DMS53 (cell line): ENCODE measurements around the gene LAMTOR4.

Experiments
- DNase-seq: peaks from one replicate; lab custom pipeline; 2025; lab: John Stamatoyannopoulos, UW

The LAMTOR4 gene

DNA sequence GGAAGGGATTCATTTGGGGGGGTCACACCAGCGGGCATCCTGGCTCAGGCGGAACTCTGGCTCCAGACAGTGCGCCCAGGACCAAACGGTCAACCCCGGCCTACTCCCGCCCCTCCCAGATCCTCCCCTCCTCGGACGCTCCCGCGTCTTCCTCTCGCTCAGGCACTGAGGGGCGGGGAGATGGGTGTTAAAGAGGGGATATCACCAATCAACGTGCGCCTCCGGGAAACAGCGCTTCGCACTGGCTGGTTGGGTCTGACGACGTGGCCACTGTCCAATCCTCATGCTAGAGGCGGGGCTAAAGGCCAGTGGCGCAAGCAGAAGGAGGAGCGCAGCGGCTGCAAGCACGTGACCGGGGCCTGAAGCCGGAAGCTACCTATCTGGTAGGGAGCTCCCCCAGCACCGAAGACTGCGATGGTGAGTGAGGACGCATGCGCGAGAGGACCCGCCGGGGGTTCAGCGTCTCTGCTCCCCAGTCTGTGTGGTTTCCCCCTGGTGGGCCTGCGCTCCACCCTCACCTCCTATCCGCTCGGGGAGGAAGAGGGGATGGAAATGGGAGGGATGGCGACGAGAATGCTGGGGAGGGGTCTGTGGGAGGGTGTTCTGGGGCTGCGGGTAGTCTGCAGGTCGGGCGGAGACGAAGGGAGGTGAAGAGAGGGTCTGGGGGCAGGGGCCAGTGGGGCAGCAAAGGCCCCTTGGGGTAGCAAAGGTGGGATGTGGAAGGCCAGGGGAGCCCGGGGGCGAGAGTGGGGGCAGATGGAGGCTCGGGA lies at the start of gene LAMTOR4:
Gene LAMTOR4 (plus strand): TSS at position 360 of the 770 bp plus-strand sequence. CDS start 55 bp downstream, at position 415.
- peak; percentile 100 for DNase-seq

DNA sequence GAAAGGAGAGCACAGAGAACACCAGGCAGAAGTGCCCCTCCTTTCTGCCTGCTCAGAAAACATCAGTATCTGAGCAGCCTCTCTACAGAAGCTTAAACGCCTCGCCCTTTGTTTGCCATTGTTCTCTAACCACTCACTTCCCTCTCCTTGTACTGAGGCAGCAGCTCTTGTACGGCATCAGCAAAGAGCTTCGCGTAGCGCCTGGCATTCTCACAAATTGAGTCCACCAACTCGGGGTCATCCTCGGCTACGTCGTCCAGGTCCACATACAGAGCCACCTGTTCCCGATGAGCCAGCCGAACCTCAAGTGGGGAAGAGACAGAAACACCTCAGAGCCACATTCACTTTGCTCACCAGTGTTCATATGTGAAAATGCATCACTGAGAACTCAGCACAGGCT lies 49.3 kb upstream of the LAMTOR4 start:
- DNase-seq: peak; percentile 43

GRCh38 chr7:100100420-100101015 lies 48.2 kb upstream of the LAMTOR4 start:
- DNase-seq: peak; percentile 100

DNA sequence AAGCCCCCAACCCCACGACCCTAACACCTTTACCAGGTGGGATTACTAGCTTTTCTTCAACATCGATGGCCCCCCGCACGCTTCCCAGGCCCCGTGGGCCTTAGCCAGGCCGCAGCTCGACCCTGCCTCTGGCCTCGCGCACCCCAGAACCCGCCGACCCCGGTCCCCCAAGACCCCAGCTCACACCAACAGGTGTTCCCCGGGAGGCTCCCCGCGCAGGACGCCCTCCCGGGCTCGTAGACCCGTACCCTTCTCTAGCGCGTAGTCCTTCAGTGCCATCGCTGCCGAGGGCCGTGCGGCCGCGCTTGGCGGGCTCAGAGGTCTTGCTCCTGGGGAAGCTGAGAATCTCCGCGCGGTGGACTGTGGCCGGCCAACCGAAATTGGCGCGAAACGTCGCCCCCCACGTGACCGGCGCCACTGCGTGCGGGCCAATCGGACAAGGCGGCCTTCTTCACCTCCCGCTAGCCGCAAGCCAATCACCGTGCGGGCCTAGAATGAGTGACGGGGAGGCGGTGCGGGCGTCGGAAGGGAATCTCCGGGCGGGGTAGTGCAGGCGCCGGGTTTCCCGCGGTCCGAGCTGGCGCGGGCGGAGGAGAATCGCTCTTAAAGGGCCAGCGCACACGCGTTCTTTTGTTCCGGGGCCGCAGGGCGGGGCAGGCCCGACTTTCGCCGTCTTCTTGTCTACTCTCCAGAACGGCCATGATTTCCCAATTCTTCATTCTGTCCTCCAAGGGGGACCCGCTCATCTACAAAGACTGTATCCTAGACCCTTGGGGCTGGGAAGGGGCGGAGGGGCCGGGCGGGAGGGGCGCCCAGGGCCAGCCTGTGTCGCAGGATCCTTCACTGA lies 47.5 kb upstream of the LAMTOR4 start, which contains the start of the genes AP4M1 and MCM7:
Gene AP4M1 (plus strand): TSS at position 628 of the 847 bp plus-strand sequence. CDS start 72 bp downstream, at position 700.
Gene MCM7 (minus strand): TSS at position 382 of the 847 bp plus-strand sequence. CDS start 103 bp downstream, at position 279.
- peak; percentile 100 for DNase-seq

DNA sequence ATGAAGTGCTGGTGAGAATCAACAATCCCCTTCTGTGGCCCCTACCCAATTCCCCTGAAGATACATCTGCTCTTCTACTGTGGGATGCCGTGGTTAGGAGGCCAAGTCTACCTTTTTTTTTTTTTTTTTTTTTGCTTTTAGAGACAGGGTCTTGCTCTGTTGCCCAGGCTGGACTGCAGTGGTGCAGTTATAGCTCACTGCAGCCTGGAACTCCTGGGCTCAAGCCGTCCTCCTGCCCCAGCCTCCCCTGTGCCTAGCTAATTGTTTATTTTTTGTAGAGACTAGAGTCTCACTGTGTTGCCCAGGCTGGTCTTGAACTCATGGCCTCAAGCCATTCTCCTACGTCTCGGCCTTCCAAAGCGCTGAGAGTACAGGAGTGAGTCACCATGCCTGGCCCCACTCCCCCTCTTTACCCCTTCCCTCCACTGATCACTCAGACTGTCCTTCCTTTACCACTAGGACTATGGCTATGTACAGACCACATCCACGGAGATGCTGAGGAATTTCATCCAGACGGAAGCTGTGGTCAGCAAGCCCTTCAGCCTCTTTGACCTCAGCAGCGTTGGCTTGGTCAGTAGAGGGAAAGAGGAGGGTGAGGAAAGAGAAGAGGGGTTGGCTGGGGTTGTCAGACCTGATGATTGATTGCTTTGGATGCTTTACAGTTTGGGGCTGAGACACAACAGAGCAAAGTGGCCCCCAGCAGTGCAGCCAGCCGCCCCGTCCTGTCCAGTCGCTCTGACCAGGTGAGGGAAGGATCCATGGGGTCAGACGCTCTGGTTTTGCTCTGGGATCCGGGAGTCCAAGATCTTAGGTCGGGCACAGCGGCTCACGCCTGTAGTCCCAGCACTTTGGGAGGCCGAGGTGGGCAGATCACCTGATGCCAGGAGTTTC lies 45.5 kb upstream of the LAMTOR4 start:
- DNase-seq: no peak

- DNase-seq: no peak
These were observed 43.2 kb upstream of the LAMTOR4 start for GRCh38 chr7:100105534-100105933.

DNA sequence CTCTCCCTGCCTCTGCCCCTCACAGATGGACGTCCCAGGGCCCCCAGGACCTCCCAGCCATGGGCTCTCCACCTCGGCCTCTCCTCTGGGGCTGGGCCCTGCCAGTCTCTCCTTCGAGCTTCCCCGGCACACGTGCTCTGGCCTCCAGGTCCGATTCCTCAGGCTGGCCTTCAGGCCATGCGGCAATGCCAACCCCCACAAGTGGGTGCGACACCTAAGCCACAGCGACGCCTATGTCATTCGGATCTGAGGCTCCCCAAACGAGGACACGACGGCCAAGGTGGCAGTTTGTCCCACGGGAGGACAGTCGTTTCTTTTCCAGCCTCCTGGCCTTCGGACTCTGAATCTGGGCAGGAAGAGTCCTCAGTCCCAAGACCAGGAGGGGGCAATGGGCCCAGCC lies 42.1 kb upstream of the LAMTOR4 start:
- DNase-seq: no peak

- DNase-seq: no peak
These were observed 41.5 kb upstream of the LAMTOR4 start for GRCh38 chr7:100107125-100107737.

- no peak for DNase-seq
These were observed 40.8 kb upstream of the LAMTOR4 start for GRCh38 chr7:100107890-100108289.

GRCh38 chr7:100109521-100110163 lies 39.1 kb upstream of the LAMTOR4 start:
- no peak for DNase-seq

GRCh38 chr7:100111156-100111555 lies 37.6 kb upstream of the LAMTOR4 start:
- DNase-seq: no peak

DNA sequence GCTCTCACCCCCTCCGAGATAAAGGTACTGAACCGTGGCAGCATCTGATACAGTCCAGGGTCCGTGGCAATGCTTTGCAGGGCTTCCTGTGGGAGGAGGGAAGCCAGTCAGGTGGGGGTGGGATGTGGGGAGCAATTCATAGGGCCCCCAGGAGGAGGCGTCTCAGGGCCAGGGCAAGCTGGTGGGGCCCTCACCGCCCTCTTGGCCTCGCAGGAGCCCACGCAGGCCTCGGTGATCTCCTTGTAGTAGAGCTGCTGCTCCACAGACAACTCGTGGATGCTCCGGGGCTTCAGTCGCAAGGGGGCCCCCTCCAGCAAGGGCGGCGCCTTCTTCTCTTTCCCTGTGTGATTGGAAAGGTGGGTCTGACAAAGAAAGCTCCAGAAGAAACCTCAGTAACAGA lies 36.8 kb upstream of the LAMTOR4 start:
- DNase-seq: no peak

- DNase-seq: no peak
These were observed 33.7 kb upstream of the LAMTOR4 start for GRCh38 chr7:100115026-100115425.

DNA sequence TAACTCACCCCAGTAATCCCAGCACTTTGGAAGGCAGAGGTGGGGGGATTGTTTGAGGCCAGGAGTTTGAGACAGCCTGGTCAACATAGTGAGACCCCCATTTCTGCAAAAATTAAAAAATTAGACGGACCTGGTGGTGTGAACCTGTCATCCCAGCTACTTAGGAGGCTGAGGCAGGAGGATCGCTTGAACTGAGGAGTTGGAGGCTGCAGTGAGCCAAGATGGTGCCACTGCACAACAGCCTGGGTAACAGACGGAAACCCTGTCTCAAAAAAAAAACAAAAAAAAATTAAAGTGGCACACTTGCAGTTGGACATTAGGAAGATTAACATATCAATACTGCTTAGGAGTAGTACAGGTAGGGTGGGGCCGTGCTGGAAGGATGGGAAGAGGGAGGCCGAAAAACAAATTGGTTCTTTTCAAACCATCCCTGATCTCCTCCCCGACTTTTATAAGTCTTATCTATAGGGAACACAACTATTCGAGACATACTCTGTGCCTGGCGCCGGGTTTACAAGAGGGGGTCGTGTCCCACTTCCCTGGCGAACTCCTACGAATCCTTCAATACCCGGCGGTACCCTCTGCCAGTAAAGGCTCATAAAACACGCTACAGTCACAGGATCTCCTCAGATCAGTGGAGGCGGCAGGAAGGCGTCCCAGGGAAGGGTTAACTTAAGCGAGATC lies 30.2 kb upstream of the LAMTOR4 start:
- DNase-seq: no peak

GRCh38 chr7:100119072-100119969 lies 29.4 kb upstream of the LAMTOR4 start, which contains the start of the genes CNPY4 and TAF6:
TSS of gene CNPY4 (plus strand) at chr7:100119634. CDS start at chr7:100119745, 111 bp downstream.
TSS of gene TAF6 (minus strand) at chr7:100119358. CDS start at chr7:100114209, 5,149 bp downstream.
- DNase-seq: peak; percentile 98

DNA sequence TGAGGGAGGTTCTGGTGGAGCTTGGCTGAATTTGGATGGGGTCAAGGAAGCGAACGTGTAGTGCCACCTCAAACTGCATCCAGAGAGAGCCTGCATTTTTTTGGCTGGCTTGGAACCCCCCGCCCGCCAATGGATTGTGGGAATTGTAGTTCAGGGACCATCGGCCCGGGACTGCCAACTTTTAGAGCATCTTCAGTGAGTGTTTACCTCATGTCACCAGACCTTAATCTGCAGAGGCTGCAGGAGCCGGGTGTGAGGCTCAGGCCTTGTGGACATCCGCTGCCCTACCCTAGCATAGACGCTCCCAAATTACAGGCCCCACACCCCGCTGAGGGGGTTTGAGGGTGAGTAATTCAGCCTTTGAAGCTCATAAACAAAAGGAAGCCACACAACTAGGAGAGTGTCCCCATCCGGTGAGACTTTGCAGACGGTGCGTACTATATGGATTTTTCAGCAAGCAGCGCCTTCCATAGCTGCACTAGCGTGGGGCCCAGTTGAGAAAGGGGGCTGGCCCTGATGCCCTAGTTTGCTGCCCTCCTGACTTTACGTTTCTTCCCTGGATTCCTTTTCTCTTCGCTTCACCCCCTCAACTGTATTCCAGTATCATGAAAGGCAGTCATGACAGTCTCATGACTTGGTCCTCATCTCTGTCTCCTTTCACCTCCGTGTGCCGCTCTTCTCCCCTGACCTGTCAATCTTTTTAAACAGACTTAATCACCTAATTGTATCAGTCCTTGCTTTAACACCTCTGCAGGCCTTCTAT lies 28.6 kb upstream of the LAMTOR4 start:
- DNase-seq: peak; percentile 79

- no peak for DNase-seq
These were observed 28.0 kb upstream of the LAMTOR4 start for GRCh38 chr7:100120733-100121036.

DNA sequence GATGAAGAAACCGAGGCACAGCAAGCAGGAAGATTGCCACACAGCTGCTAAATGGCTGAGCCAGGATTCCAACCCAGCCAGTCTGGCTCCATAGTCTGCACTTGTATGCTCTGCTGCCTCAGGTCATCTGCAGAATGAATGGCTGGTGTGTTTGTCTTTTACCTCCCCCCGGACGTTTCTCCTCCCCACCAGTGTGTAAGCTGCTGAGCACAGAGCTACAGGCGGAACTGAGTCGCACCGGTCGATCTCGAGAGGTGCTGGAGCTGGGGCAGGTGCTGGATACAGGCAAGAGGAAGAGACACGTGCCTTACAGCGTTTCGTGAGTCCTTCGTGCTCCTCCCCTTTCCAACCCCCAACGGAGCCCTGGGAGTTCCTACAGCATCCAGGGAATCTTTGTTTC lies 26.7 kb upstream of the LAMTOR4 start:
- DNase-seq: peak; percentile 100
